ENCODE data around the gene MYDGF.

The MYDGF gene

GRCh38 chr19:4713384-4713951 lies 43.3 kb upstream of the MYDGF start:
- peak overlapping the region; percentile 52 to 78 for H3K27ac ChIP-seq
- no peak for TF ChIP-seq CTCF (IDR thresholded peaks at IDR 0.05)
- H3K4me3 ChIP-seq: peak overlapping the region; percentile 30
- DNase-seq (ENCODE audit: low spot score): peak; percentile 89

GRCh38 chr19:4712771-4713170 lies 42.6 kb upstream of the MYDGF start:
- DNase-seq (ENCODE audit: low spot score): no peak
- no peak for TF ChIP-seq CTCF (IDR thresholded peaks at IDR 0.05)
- Histone ChIP-seq H3K27ac (peak overlapping the region; percentile 52 to 78), H3K4me3 (no peak overlapping the region)

- no peak for DNase-seq (ENCODE audit: low spot score)
- Histone ChIP-seq H3K4me3 (no peak overlapping the region), H3K27ac (no peak overlapping the region)
- TF ChIP-seq CTCF (IDR thresholded peaks at IDR 0.05): no peak
Measured at GRCh38 chr19:4711211-4711610, 41.1 kb upstream of the MYDGF start.

- Histone ChIP-seq H3K4me3 (no peak overlapping the region), H3K27ac (peak overlapping the region in 1 of 2 donors; percentile 40)
- TF ChIP-seq CTCF (IDR thresholded peaks at IDR 0.05): no peak
- no peak for DNase-seq (ENCODE audit: low spot score)
Measured at GRCh38 chr19:4710281-4710600, 40.1 kb upstream of the MYDGF start.

- Histone ChIP-seq H3K27ac (peak overlapping the region; percentile 2 to 40), H3K4me3 (no peak overlapping the region)
- DNase-seq (ENCODE audit: low spot score): no peak
- no peak for TF ChIP-seq CTCF (IDR thresholded peaks at IDR 0.05)
Measured at GRCh38 chr19:4709440-4710280, 39.5 kb upstream of the MYDGF start.

GRCh38 chr19:4707956-4708650 lies 38.0 kb upstream of the MYDGF start:
- H3K27ac ChIP-seq: peak overlapping the region; percentile 38 to 82
- TF ChIP-seq CTCF (IDR thresholded peaks at IDR 0.05): no peak
- no peak overlapping the region for H3K4me3 ChIP-seq
- no peak for DNase-seq (ENCODE audit: low spot score)

Data from coronary artery (tissue), 2 donors.